ENCODE measurements around the gene ZBTB20. TPM values are rescaled to one million over a fixed set of nuclear protein-coding genes. Genes with fewer than 3 reads are reported as not detected.

The ZBTB20 gene
- total and polyA plus RNA-seq, 2 donors from 2014 or later = 0.99 to 142 TPM

GRCh38 chr3:114379266-114379665 is 767.8 kb downstream of the ZBTB20 start:
- H3K9me3 ChIP-seq (ENCODE audit: control insufficient read depth in 2 of 3, insufficient read depth in 1 of 3, low read length in 3 of 3) = no peaks in the 10 kb centered on the region
- no peak overlapping the region for H3K27ac ChIP-seq (ENCODE audit: low read depth in 2 of 2, low read length in 2 of 2)
- intact Hi-C loops (cut with DNase I) = no loop called here
- H3K4me3 ChIP-seq (ENCODE audit: low read length in 3 of 3) = no peak overlapping the region
- H3K4me1 ChIP-seq (ENCODE audit: control insufficient read depth in 2 of 3, insufficient read depth in 2 of 3, low read depth in 1 of 3, low read length in 3 of 3) = peaks cover 0 to 11% (median 3%) of the 10 kb centered on the region in 3 donors
- TF ChIP-seq CTCF (IDR thresholded peaks at IDR 0.05; ENCODE audit: borderline replicate concordance, extremely low read depth, insufficient read depth) = no peak
- no peak for FAIRE-seq
- H3K36me3 ChIP-seq (ENCODE audit: control insufficient read depth in 2 of 3, insufficient read depth in 3 of 3, low read length in 3 of 3) = peaks cover 0 to 20% (median 20%) of the 10 kb centered on the region in 3 donors
- no peaks in the 10 kb centered on the region for H3K27me3 ChIP-seq (ENCODE audit: control insufficient read depth, insufficient read depth, low read length)
- peak in 1 of 5 donors; percentile 47 for DNase-seq
- no peak overlapping the region for H3K9ac ChIP-seq (ENCODE audit: low read length in 3 of 3)

GRCh38 chr3:114378760-114379159 is 768.3 kb downstream of the ZBTB20 start:
- Histone ChIP-seq H3K27me3 (ENCODE audit: control insufficient read depth, insufficient read depth, low read length) (no peaks in the 10 kb centered on the region), H3K27ac (ENCODE audit: low read depth in 2 of 2, low read length in 2 of 2) (peak overlapping the region in 1 of 2 donors; percentile 42), H3K4me3 (ENCODE audit: low read length in 3 of 3) (no peak overlapping the region), H3K9me3 (ENCODE audit: control insufficient read depth in 2 of 3, insufficient read depth in 1 of 3, low read length in 3 of 3) (no peaks in the 10 kb centered on the region), H3K36me3 (ENCODE audit: control insufficient read depth in 2 of 3, insufficient read depth in 3 of 3, low read length in 3 of 3) (peaks cover 0 to 20% (median 20%) of the 10 kb centered on the region in 3 donors), H3K4me1 (ENCODE audit: control insufficient read depth in 2 of 3, insufficient read depth in 2 of 3, low read depth in 1 of 3, low read length in 3 of 3) (peaks cover 0 to 11% (median 3%) of the 10 kb centered on the region in 3 donors), H3K9ac (ENCODE audit: low read length in 3 of 3) (no peak overlapping the region)
- intact Hi-C loops (cut with DNase I) = no loop called here
- FAIRE-seq (no peak), DNase-seq (no peak)
- TF ChIP-seq CTCF (IDR thresholded peaks at IDR 0.05; ENCODE audit: borderline replicate concordance, extremely low read depth, insufficient read depth) = no peak

DNA sequence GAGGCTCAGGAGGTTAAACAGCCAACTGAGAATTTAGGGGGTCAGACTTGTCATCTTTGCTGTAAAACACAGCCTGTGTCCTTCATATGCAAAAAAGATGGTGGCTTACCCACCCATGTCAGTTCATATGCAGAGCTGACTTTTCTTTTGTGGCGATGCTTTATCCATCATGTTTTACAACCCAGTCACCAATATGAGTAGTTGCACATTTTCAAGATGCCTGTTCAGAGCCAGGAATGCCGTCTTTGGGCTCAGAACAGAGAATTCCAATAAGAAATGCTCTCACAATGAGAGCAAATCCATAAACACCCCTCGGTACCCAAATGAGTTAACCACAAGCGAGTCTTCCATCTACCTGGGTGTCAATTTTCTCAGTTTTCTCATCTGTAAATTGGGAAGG is 769.7 kb downstream of the ZBTB20 start:
- Histone ChIP-seq H3K4me3 (ENCODE audit: low read length in 3 of 3) (no peak overlapping the region), H3K4me1 (ENCODE audit: control insufficient read depth in 2 of 3, insufficient read depth in 2 of 3, low read depth in 1 of 3, low read length in 3 of 3) (peaks cover 0 to 11% (median 3%) of the 10 kb centered on the region in 3 donors), H3K9me3 (ENCODE audit: control insufficient read depth in 2 of 3, insufficient read depth in 1 of 3, low read length in 3 of 3) (no peaks in the 10 kb centered on the region), H3K36me3 (ENCODE audit: control insufficient read depth in 2 of 3, insufficient read depth in 3 of 3, low read length in 3 of 3) (peaks cover 0 to 20% (median 20%) of the 10 kb centered on the region in 3 donors), H3K9ac (ENCODE audit: low read length in 3 of 3) (no peak overlapping the region), H3K27ac (ENCODE audit: low read depth in 2 of 2, low read length in 2 of 2) (no peak overlapping the region), H3K27me3 (ENCODE audit: control insufficient read depth, insufficient read depth, low read length) (no peaks in the 10 kb centered on the region)
- intact Hi-C loops (cut with DNase I) = no loop called here
- no peak for TF ChIP-seq CTCF (IDR thresholded peaks at IDR 0.05; ENCODE audit: borderline replicate concordance, extremely low read depth, insufficient read depth)
- DNase-seq (no peak), FAIRE-seq (no peak)

Measured in kidney (tissue), 14 donors.